Measurements from ENCODE around the gene CELF6.

- TF ChIP-seq POLR2A (IDR thresholded peaks at IDR 0.05; ENCODE audit: borderline replicate concordance, extremely low read depth, insufficient read depth, insufficient read length), result no peak
- TF ChIP-seq EGR1 (IDR thresholded peaks at IDR 0.05; ENCODE audit: low read depth), result no peak
Measured at GRCh38 chr15:72313448-72313840, 6.5 kb downstream of the CELF6 start.

Measured in HCT116 (cell line).